ENCODE data around the gene FIBP.

- TF ChIP-seq YY1 (IDR thresholded peaks at IDR 0.05; ENCODE audit: insufficient read depth, insufficient read length) (no peak), SUZ12 (IDR thresholded peaks at IDR 0.05; ENCODE audit: extremely low read depth, insufficient read depth, insufficient read length) (no peak), ZNF274 (IDR thresholded peaks at IDR 0.05; ENCODE audit: low read depth, low read length) (no peak)
Measured at GRCh38 chr11:65853246-65853979, 34.9 kb downstream of the FIBP start.
